Prostate gland (tissue), 2 donors: ENCODE results near the gene SEC14L2.

Experiments
- CTCF ChIP-seq, 4 experiments: fragments of 200-600 bp in 2 of 4; fragments of 450-650 bp in 2 of 4; sonication (generic) in 2 of 4; IDR thresholded peaks; 1 replicate in 3 of 4; 2 replicates in 1 of 4; pipeline ENCODE4 v1.5.1; 2016 to 2019; ENCODE audit warnings: antibody characterized with exemption in 4 of 4, mild to moderate bottlenecking in 2 of 4, moderate library complexity in 2 of 4
- POLR2A ChIP-seq: fragments of 450-650 bp; IDR thresholded peaks from one replicate; pipeline ENCODE4 v1.6.1; 2016; ENCODE audit warnings: antibody characterized with exemption, mild to moderate bottlenecking
- POLR2AphosphoS5 ChIP-seq: sonication (generic); formaldehyde crosslinking; IDR thresholded peaks from one replicate; pipeline ENCODE4 v1.6.1; 2017; ENCODE audit warnings: antibody characterized with exemption

GRCh38 chr22:30434843-30435242 is 38.0 kb downstream of the SEC14L2 start:
- TF ChIP-seq POLR2A = no peak
- TF ChIP-seq CTCF (IDR thresholded peaks at IDR 0.05) = no peak
- no peak for TF ChIP-seq POLR2AphosphoS5
